K562 (cell line): ENCODE results near the gene TMF1. TPM values are rescaled to one million over a fixed set of nuclear protein-coding genes. Genes with fewer than 3 reads are reported as not detected.

Experiments used
- ATAC-seq: fragments of 200-7000 bp; cut with Tn5 transposase; 3 replicates; pipeline ENCODE4 v1.9.1; 2020; ENCODE audit warnings: moderate library complexity
- BruUV-seq: library from RNA; stranded (reverse); fragments of 400-500 nt; replicated peaks from 2 replicates; lab custom pipeline; 2021; lab: Mats Ljungman, UMichigan
- CTCF ChIA-PET: fragments of 300-600 bp; formaldehyde crosslinking; extraction: SDS; loops from one replicate; lab custom pipeline; 2021; ENCODE audit warnings: low intra/inter-chr PET ratio; lab: Yijun Ruan, JAX
- POLR2A ChIA-PET: fragments of 300-600, 350-650 bp; sonication (Branson Sonifier 250); formaldehyde crosslinking; extraction: SDS; loops from one replicate; lab custom pipeline; 2021; ENCODE audit warnings: antibody characterized with exemption, inconsistent platforms; lab: Yijun Ruan, JAX
- DNase-seq, 4 experiments: peaks; one replicate each; pipeline versions ENCODE4 v3.0.0 to v3.0.0-alpha.2; 2011 to 2018; ENCODE audit warnings: low spot score in 3 of 4, mixed read lengths in 3 of 4; ENCODE audit errors: extremely low read depth in 1 of 4
- FAIRE-seq: peaks from 2 replicates; lab custom pipeline; 2011; peaks lifted over from hg19 to GRCh38; lab: Jason Lieb, UNC
- H2AFZ ChIP-seq: 2 replicates; pipeline ENCODE4 v1.6.0; 2011; ENCODE audit warnings: low read depth, low read length, control low read depth, inconsistent platforms
- H3K27ac ChIP-seq: fragments of 200-600 bp; 3 replicates; pipeline ENCODE4 v1.8.0; 2011; ENCODE audit warnings: low read depth, mild to moderate bottlenecking, control low read depth, inconsistent platforms, low read length, moderate library complexity, mixed read lengths; ENCODE audit errors: extremely low read depth
- H3K27me3 ChIP-seq, 2 experiments: fragments of 300-600 bp in 1 of 2; 2 replicates in 1 of 2; 3 replicates in 1 of 2; pipeline versions ENCODE4 v1.6.0 to v1.8.0; 2011; ENCODE audit warnings: inconsistent platforms in 2 of 2, low read length in 2 of 2, mild to moderate bottlenecking in 1 of 2, mixed read lengths in 1 of 2, moderate library complexity in 1 of 2; ENCODE audit not compliant: control insufficient read depth in 2 of 2, insufficient read depth in 2 of 2
- H3K36me3 ChIP-seq: fragments of 300-600 bp; 3 replicates; pipeline ENCODE4 v1.8.0; 2011; ENCODE audit warnings: mild to moderate bottlenecking, low read length, inconsistent platforms; ENCODE audit not compliant: control insufficient read depth, insufficient read depth
- H3K4me1 ChIP-seq, 2 experiments: fragments of 200-600 bp in 1 of 2; replicated peaks in 1 of 2; 2 replicates in 1 of 2; 3 replicates in 1 of 2; pipeline versions ENCODE4 v1.5.1 to v1.8.0; 2011; ENCODE audit warnings: inconsistent platforms in 2 of 2, low read length in 2 of 2, mild to moderate bottlenecking in 1 of 2, mixed read lengths in 1 of 2, moderate library complexity in 1 of 2; ENCODE audit not compliant: control insufficient read depth in 2 of 2, insufficient read depth in 2 of 2
- H3K4me2 ChIP-seq: 2 replicates; pipeline ENCODE4 v1.6.1; 2011; ENCODE audit warnings: low read length, control low read depth, inconsistent platforms, mixed read lengths; ENCODE audit not compliant: insufficient read depth
- H3K4me3 ChIP-seq: fragments of 200-600 bp; sonication (generic), shearing (Covaris generic); 2 replicates; pipeline ENCODE4 v1.5.1; 2016; ENCODE audit warnings: control low read depth, inconsistent platforms
- H3K79me2 ChIP-seq: fragments of 200-600 bp; 3 replicates; pipeline ENCODE4 v1.8.0; 2011; ENCODE audit warnings: low read length, inconsistent platforms; ENCODE audit not compliant: control insufficient read depth, insufficient read depth
- H3K9ac ChIP-seq, 2 experiments: 2 replicates each; pipeline versions ENCODE4 v1.6.0 to v1.6.1; 2011; ENCODE audit warnings: low read depth in 2 of 2, low read length in 2 of 2, control low read depth in 1 of 2, inconsistent platforms in 1 of 2, mild to moderate bottlenecking in 1 of 2, mixed read lengths in 1 of 2; ENCODE audit not compliant: insufficient read depth in 1 of 2
- H3K9me1 ChIP-seq: one replicate; pipeline ENCODE4 v1.6.0; 2011; ENCODE audit warnings: inconsistent platforms, mild to moderate bottlenecking, low read length, moderate library complexity; ENCODE audit not compliant: control insufficient read depth, insufficient read depth
- H3K9me3 ChIP-seq: replicated peaks from 2 replicates; pipeline ENCODE4 v1.5.1; 2011; ENCODE audit warnings: low read depth, low read length, inconsistent platforms; ENCODE audit not compliant: control insufficient read depth, insufficient read depth
- H4K20me1 ChIP-seq: replicated peaks from 2 replicates; pipeline ENCODE4 v1.6.1; 2011; ENCODE audit warnings: low read length, inconsistent platforms, mixed read lengths; ENCODE audit not compliant: control insufficient read depth, insufficient read depth
- ADNP ChIP-seq: fragments of 200-800 bp; sonication (Bioruptor generic); IDR thresholded peaks from 2 replicates; pipeline ENCODE4 v1.6.1; 2016; ENCODE audit warnings: missing genetic modification characterization, missing compliant biosample characterization
- CBFA2T2 ChIP-seq: fragments of 450-650 bp; conservative IDR thresholded peaks from 2 replicates; pipeline ENCODE4 v1.6.1; 2017; ENCODE audit warnings: mild to moderate bottlenecking
- CBX1 ChIP-seq: sonication (generic); IDR thresholded peaks from 2 replicates; pipeline ENCODE4 v1.6.1; 2016; ENCODE audit warnings: antibody characterized with exemption, low read depth, mild to moderate bottlenecking
- CHD4 ChIP-seq: fragments of 200-600 bp; sonication (generic); IDR thresholded peaks from 3 replicates; pipeline ENCODE4 v1.6.1; 2012; ENCODE audit warnings: low read depth, mild to moderate bottlenecking, mixed read lengths, low read length, inconsistent platforms; ENCODE audit not compliant: insufficient read depth, insufficient replicate concordance, poor library complexity, severe bottlenecking
- EHMT2 ChIP-seq: fragments of 450-650 bp; IDR thresholded peaks from 2 replicates; pipeline ENCODE4 v1.6.1; 2018; ENCODE audit warnings: antibody characterized with exemption
- FOSL1 ChIP-seq: fragments of 200-800 bp; sonication (Bioruptor generic); conservative IDR thresholded peaks from 2 replicates; pipeline ENCODE4 v1.6.1; 2016; ENCODE audit warnings: missing genetic modification characterization, missing compliant biosample characterization
- HDAC2 ChIP-seq: fragments of 450-650 bp; IDR thresholded peaks from 2 replicates; pipeline ENCODE4 v1.6.1; 2016; ENCODE audit warnings: mild to moderate bottlenecking
- KDM1A ChIP-seq, 2 experiments: fragments of 450-650 bp; IDR thresholded peaks; 2 replicates each; pipeline ENCODE4 v1.6.1; 2016; ENCODE audit warnings: mild to moderate bottlenecking in 2 of 2
- MBD1 ChIP-seq: fragments of 250-450 bp; sonication (Bioruptor Pico); IDR thresholded peaks from 2 replicates; pipeline ENCODE4 v1.8.0; 2022; ENCODE audit warnings: inconsistent platforms
- MEIS2 ChIP-seq: fragments of 450-650 bp; IDR thresholded peaks from 2 replicates; pipeline ENCODE4 v1.6.1; 2014; ENCODE audit warnings: mild to moderate bottlenecking; ENCODE audit not compliant: partially characterized antibody
- NCOR1 ChIP-seq: fragments of 450-650 bp; IDR thresholded peaks from 2 replicates; pipeline ENCODE4 v1.6.1; 2016; ENCODE audit warnings: mild to moderate bottlenecking, moderate library complexity
- NFIC ChIP-seq: fragments of 450-650 bp; IDR thresholded peaks from 2 replicates; pipeline ENCODE4 v1.6.1; 2017; ENCODE audit warnings: mild to moderate bottlenecking, inconsistent platforms
- NR2C1 ChIP-seq, 2 experiments: fragments of 450-650 bp; IDR thresholded peaks; 2 replicates each; pipeline ENCODE4 v1.6.1; 2017; ENCODE audit warnings: mild to moderate bottlenecking in 2 of 2, antibody characterized with exemption in 1 of 2, inconsistent platforms in 1 of 2, missing compliant biosample characterization in 1 of 2, missing genetic modification characterization in 1 of 2
- RCOR1 ChIP-seq, 2 experiments: IDR thresholded peaks; 2 replicates each; pipeline ENCODE4 v1.6.1; 2012; ENCODE audit warnings: low read depth in 2 of 2, low read length in 2 of 2, borderline replicate concordance in 1 of 2, improper control_type of control experiment in 1 of 2
- SMARCA4 ChIP-seq: fragments of 450-650 bp; IDR thresholded peaks from 2 replicates; pipeline ENCODE4 v1.6.1; 2016
- SMARCE1 ChIP-seq: fragments of 450-650 bp; IDR thresholded peaks from 2 replicates; pipeline ENCODE4 v1.7.1; 2016; ENCODE audit warnings: mild to moderate bottlenecking
- TCF3 ChIP-seq: sonication (generic); formaldehyde crosslinking; IDR thresholded peaks from 2 replicates; pipeline ENCODE4 v1.4.0; 2020; ENCODE audit warnings: mild to moderate bottlenecking, missing genetic modification reagents
- ZNF77 ChIP-seq: fragments of 250-450 bp; sonication (Bioruptor Pico); IDR thresholded peaks from 2 replicates; pipeline ENCODE4 v1.5.0; 2020
- WGBS: fragments of 100-300 bp; shearing (Covaris generic); methylation state at CpG from one replicate; pipeline ENCODE4 v1.1.6; 2016; ENCODE audit warnings: low coverage, mixed read lengths; ENCODE audit not compliant: insufficient coverage; ENCODE audit errors: missing lambda C conversion rate; 5-methylcytosine and 5-hydroxymethylcytosine counted together
- in situ Hi-C: fragments of 300-500 bp; cut with MboI; formaldehyde crosslinking; loops from 4 replicates; pipeline ENCODE4 v1.15.0; 2018; ENCODE audit warnings: inconsistent platforms, mixed read lengths
- intact Hi-C: fragments of 100-400 bp; cut with micrococcal nuclease; formaldehyde crosslinking; loops from 2 replicates; pipeline ENCODE4 v1.14.2; 2022
- polyA plus RNA-seq, 8 experiments: library from polyadenylated mRNA; depleted of rRNA in 4 of 8; stranded (reverse) in 5 of 8; unstranded in 3 of 8; fragments of >200 nt; fragmentation: Nextera tagmentation in 2 of 8; fragmentation: Illumina TruSeq in 1 of 8; extraction: Ambion mirVana in 2 of 8; extraction: Trizol in 1 of 8; gene quantifications; 2 replicates each; pipeline versions ENCODE4 v1.2.1 to v1.2.3, GENCODE V29; 2011 to 2014; ENCODE audit warnings: inconsistent platforms in 1 of 8, missing spikeins in 1 of 8
- total RNA-seq, 7 experiments: library from RNA; depleted of rRNA in 6 of 7; stranded (reverse); fragments of >200 nt in 6 of 7; fragmentation: Illumina TruSeq in 2 of 7; extraction: Trizol in 2 of 7; gene quantifications; 2 replicates each; pipeline versions ENCODE4 v1.2.1 to v1.2.3, GENCODE V29; 2011 to 2021; ENCODE audit warnings: low replicate concordance in 1 of 7
- TF ChIP-seq, protein P1 (sequence below): fragments of 450-650 bp; IDR thresholded peaks from 2 replicates; pipeline ENCODE4 v1.6.1; 2016
- TF ChIP-seq, protein P2 (sequence below), 3 experiments: fragments of 200-800 bp in 1 of 3; sonication (Bioruptor generic) in 1 of 3; sonication (generic) in 1 of 3; formaldehyde crosslinking in 1 of 3; IDR thresholded peaks; 2 replicates each; pipeline versions ENCODE4 v1.6.1 to v1.8.0; 2016 to 2022; ENCODE audit warnings: mild to moderate bottlenecking in 2 of 3, missing compliant biosample characterization in 2 of 3, missing genetic modification characterization in 2 of 3, missing genetic modification reagents in 1 of 3

The TMF1 gene
- total and polyA plus RNA-seq, 9 of the 15 experiments (the other 6 are each of a cell fraction or from before 2014, with no cell fraction given), result 3.1 to 13.9 (median 10.3) TPM

DNA sequence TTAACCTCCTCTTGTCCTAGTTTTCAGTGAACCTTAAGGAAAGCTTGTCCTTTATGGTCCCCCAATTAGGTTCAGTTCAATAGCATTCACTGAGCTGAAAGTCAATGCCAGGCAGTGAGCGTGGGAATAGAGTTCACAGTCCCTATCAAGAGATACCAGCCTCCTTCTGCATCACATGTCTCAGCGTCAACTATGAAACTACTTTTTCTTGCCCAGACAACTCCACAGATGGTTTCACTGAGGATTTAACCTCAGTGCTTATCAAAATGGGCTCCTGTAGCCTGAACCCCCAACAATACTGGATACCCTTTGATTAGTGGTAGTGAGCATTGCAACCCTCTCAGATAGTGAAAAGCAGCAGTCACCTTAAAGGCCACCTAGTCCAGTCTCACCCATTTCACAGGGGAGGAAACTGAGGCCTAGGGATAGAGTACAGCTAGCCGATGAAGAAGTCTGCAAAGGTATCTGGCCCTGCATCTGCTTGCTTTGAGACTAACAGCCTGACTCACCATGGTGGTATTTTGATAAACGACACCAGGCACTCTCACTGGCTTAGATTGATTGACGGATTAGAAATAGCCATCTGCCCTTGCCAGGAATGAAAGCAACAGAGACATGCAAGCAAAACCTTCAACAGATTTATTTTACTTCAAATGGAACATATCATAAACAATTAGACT, 29.6 kb upstream of the TMF1 start:
- intact Hi-C loops, result no loop called here
- ChIA-PET POLR2A (no interaction called here), CTCF (no interaction called here)
- peaks cover 9 to 36% of the 10 kb centered on the region in 2 experiments for H3K4me1 ChIP-seq
- H4K20me1 ChIP-seq, result no peaks in the 10 kb centered on the region
- no peaks in the 10 kb centered on the region for H3K36me3 ChIP-seq
- 29% methylated on average over 5 of the region's 5 CpGs for WGBS
- no peaks in the 10 kb centered on the region for H3K9me1 ChIP-seq
- no peak overlapping the region for H3K4me2 ChIP-seq
- no peak overlapping the region for H3K27ac ChIP-seq
- H3K9ac ChIP-seq, result no peak overlapping the region
- in situ Hi-C loops, result no loop called here
- ATAC-seq (no peak), DNase-seq (peak; percentile 11 to 40 (median 17)), FAIRE-seq (peak; percentile 67)
- no peaks in the 10 kb centered on the region for H3K27me3 ChIP-seq
- peak overlapping the region; percentile 58; the same call in 1 of the 2 replicates for H2AFZ ChIP-seq
- peaks cover 45% of the 10 kb centered on the region for H3K79me2 ChIP-seq
- no peaks in the 10 kb centered on the region for H3K9me3 ChIP-seq
- H3K4me3 ChIP-seq, result no peak overlapping the region
- BruUV-seq, result no TSS peak
- TF ChIP-seq SMARCE1 (peak; percentile 55; the same call in 1 of the 2 replicates), FOSL1 (tag) (peak; percentile 85), TCF3 (CRISPR knock-in tag) (peak; percentile 67), EHMT2 (no peak), SMARCA4 (peak; percentile 66), ZNF77 (no peak), NR2C1 (IDR thresholded peaks at IDR 0.05) (no peak), NR2C1 (tag; IDR thresholded peaks at IDR 0.05) (no peak), NCOR1 (peak; percentile 28; the same call in 1 of the 2 replicates), NFIC (0 out of 2 replicates have a peak, but pooled peaks have one; percentile 19), CHD4 (peak; percentile 35), ADNP (tag) (peak; percentile 93), CBFA2T2 (peak; percentile 58; the same call in 1 of the 2 replicates), MBD1 (no peak), CBX1 (peak; percentile 81; the same call in 1 of the 2 replicates), MEIS2 (peak; percentile 82), RCOR1 (IDR thresholded peaks at IDR 0.05; ENCODE audit: borderline replicate concordance in 1 of 2, low read depth in 2 of 2, low read length in 2 of 2) (peak in 1 of 2 experiments; percentile 72; a peak in 1 of 4 replicates), HDAC2 (peak; percentile 86), KDM1A (IDR thresholded peaks at IDR 0.05) (peak; percentile 90 to 94)
- TF ChIP-seq, protein P1, sequence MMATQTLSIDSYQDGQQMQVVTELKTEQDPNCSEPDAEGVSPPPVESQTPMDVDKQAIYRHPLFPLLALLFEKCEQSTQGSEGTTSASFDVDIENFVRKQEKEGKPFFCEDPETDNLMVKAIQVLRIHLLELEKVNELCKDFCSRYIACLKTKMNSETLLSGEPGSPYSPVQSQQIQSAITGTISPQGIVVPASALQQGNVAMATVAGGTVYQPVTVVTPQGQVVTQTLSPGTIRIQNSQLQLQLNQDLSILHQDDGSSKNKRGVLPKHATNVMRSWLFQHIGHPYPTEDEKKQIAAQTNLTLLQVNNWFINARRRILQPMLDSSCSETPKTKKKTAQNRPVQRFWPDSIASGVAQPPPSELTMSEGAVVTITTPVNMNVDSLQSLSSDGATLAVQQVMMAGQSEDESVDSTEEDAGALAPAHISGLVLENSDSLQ, result peak; percentile 78
- TF ChIP-seq, protein P2, sequence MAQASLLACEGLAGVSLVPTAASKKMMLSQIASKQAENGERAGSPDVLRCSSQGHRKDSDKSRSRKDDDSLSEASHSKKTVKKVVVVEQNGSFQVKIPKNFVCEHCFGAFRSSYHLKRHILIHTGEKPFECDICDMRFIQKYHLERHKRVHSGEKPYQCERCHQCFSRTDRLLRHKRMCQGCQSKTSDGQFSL (CRISPR knock-in tag; IDR thresholded peaks at IDR 0.05), result no peak
- TF ChIP-seq, protein P2 (tag; IDR thresholded peaks at IDR 0.05), result no peak
